GM19467 (cell line): ENCODE results near the gene IGSF10.
A peak's percentile ranks its signal among the peaks of the same experiment; 100 is the strongest.
"Not testable (repeated sequence)": the region's sequence is repeated elsewhere in the genome, so short reads cannot be mapped to it uniquely, and the experiment has no call there.

Experiments
- ATAC-seq: cut with Tn5 transposase; IDR thresholded peaks from one replicate; pipeline ENCODE4 v1.9.1; 2021; ENCODE audit warnings: mild to moderate bottlenecking, moderate library complexity; ENCODE audit not compliant: unreplicated experiment

Gene IGSF10

GRCh38 chr3:151460774-151461450 is at the start of gene IGSF10:
IGSF10 (minus strand) TSS chr3:151461061; CDS start chr3:151458709, 2,352 bp downstream.
- ATAC-seq, result no peak

GRCh38 chr3:151509468-151510135 is 48.7 kb upstream of the IGSF10 start:
- not testable (repeated sequence) for ATAC-seq

- ATAC-seq, result no peak
These were observed 43.7 kb upstream of the IGSF10 start for GRCh38 chr3:151504606-151505005.

GRCh38 chr3:151503074-151503473 is 42.2 kb upstream of the IGSF10 start:
- ATAC-seq, result no peak

GRCh38 chr3:151501923-151502632 is 41.2 kb upstream of the IGSF10 start:
- ATAC-seq, result no peak

GRCh38 chr3:151501171-151501922 is 40.5 kb upstream of the IGSF10 start:
- ATAC-seq, result no peak

GRCh38 chr3:151499168-151499567 is 38.3 kb upstream of the IGSF10 start:
- no peak for ATAC-seq

- no peak for ATAC-seq
These were observed 30.7 kb upstream of the IGSF10 start for GRCh38 chr3:151491525-151491924.

- ATAC-seq, result not testable (repeated sequence)
These were observed 27.0 kb upstream of the IGSF10 start for GRCh38 chr3:151487833-151488232.

GRCh38 chr3:151483961-151484520 is 23.2 kb upstream of the IGSF10 start:
- ATAC-seq, result no peak

- ATAC-seq, result no peak
These were observed 22.6 kb upstream of the IGSF10 start for GRCh38 chr3:151483488-151483887.

GRCh38 chr3:151480492-151480891 is 19.6 kb upstream of the IGSF10 start:
- ATAC-seq, result no peak

- ATAC-seq, result no peak
These were observed 18.6 kb upstream of the IGSF10 start for GRCh38 chr3:151479452-151479851.

GRCh38 chr3:151478335-151478697 is 17.5 kb upstream of the IGSF10 start:
- no peak for ATAC-seq

GRCh38 chr3:151477591-151478334 is 16.9 kb upstream of the IGSF10 start:
- ATAC-seq, result no peak

GRCh38 chr3:151476344-151477018 is 15.6 kb upstream of the IGSF10 start:
- ATAC-seq, result no peak

GRCh38 chr3:151468284-151468917 is 7.5 kb upstream of the IGSF10 start:
- ATAC-seq, result peak; percentile 67

- no peak for ATAC-seq
These were observed 6.2 kb upstream of the IGSF10 start for GRCh38 chr3:151467069-151467468.

- ATAC-seq, result no peak
These were observed 2.1 kb upstream of the IGSF10 start for GRCh38 chr3:151462991-151463390.
